ENCODE measurements around the gene PINLYP.
"Not testable (repeated sequence)": the region's sequence is repeated elsewhere in the genome, so short reads cannot be mapped to it uniquely, and the experiment has no call there.

The PINLYP gene

DNA sequence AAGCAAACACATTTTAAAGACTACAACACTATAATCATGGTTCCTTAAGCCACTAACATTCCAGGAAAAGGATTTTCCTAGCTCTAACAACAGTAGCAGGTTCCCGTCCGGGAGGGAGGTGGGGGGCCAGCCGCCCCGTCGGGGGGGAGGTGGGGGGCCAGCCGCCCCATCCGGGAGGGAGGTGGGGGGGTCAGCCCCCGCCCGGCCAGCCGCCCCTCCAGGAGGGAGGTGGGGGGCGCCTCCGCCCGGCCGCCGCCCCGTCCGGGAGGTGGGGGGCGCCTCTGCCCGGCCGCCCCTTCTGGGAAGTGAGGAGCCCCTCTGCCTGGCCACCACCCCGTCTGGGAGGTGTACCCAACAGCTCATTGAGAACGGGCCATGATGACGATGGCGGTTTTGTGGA, 27.7 kb upstream of the PINLYP start:
- DNase-seq: not testable (repeated sequence)

DNA sequence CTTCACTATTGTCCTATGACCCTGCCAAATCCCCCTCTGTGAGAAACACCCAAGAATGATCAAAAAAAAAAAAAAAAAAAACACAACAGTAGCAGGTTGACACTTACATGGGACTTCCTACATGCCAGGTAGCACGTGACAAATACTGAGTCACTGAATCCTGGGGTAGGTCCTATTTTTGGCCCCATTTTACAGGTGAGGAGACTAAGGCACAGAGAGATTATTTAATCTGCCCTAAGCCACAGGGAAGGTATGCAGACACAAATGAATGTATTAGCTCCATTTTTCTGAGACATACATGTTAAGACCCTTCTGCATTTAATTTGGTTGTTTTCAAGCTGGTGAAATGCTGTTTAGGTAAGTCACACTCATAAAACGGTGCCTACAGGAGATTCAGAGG, 26.9 kb upstream of the PINLYP start:
- DNase-seq: no peak

DNA sequence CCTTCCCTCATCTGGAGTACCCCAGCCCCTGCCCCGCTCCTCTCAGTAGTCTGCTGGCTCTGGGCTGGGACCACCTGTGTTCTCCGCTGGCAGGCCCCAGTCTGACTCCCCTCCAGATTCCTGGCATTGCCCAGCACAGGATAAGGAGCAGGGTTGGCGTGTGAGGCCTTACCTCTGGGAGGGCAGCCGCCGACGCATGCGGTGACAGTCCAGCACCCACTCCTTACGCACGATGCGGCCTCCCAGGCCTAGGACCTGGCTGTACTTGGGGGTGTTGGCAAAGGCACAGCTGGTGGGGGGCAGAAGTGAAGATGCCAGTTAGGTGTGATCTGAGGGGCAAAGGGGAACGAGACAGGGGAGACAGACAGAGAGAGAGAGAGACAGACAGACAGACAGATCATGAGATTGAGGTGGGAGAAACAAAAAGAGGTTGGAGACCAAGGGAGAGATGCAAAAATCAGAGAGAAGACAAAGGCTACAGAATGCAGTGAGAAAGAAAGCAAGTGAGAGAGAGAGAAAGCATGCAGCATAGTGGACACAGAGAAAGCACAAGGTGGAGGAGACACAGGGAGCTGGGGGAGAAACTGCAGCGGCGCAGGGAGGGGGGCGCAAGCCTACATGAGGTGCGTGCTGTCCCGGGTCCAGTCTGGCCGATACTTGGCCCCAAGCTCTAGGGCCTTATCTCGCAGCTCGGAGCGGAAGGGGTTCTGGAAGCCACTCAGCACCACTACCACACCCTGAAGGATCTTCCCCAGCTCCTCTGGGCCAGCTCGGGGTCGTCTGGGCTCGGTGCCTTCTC, 24.0 kb upstream of the PINLYP start:
- DNase-seq: no peak

DNA sequence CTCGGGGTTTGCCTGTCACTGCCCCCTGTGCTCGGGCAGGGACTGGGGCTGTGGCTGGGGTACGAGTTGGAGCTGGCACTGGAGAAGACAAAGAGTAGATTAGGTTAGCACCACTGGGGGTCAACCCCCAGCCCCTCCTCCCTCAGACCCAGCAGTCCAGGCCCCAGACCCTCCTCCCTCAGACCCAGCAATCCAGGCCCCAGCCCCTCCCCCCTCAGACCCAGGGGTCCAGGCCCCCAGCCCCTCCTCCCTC, 23.5 kb upstream of the PINLYP start:
- no peak for DNase-seq

DNA sequence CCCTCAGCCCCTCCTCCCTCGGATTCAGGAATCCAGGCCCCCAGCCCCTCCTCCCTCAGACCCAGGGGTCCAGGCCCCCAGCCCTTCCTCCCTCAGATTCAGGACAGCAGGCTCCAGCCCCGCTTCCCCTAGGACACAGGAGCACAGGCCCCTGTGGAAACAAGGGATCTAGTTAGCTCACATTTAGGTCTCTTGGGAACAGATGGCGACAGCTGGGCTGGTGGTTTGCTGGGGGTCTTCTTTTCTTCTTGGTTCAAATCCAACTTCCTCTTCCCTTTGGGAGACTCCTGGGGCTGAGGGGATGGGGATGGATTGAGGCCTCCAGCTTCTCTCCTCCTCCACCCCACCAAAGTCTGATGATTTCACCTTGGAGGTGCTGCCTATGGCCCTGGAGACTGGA, 23.0 kb upstream of the PINLYP start:
- no peak for DNase-seq

DNA sequence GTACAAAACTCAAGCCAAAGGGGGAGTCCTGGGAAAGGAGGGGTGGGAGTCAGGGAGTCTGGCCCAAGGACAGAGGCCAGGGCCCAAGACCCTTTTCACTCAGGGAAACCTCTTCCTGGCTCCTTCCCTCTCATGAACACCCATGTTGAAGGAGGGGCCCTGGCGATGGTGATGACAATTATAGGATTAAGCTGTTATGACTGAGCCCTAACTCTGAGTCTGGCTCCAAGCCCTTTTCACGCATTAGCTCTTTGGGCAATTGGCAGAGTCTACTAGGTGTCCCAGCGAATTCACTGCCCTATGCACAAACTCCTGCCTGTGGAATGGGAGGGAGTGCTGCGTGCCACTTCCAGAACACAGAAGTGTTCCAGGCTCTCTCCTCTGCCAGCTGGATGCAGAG, 21.9 kb upstream of the PINLYP start:
- no peak for DNase-seq

DNA sequence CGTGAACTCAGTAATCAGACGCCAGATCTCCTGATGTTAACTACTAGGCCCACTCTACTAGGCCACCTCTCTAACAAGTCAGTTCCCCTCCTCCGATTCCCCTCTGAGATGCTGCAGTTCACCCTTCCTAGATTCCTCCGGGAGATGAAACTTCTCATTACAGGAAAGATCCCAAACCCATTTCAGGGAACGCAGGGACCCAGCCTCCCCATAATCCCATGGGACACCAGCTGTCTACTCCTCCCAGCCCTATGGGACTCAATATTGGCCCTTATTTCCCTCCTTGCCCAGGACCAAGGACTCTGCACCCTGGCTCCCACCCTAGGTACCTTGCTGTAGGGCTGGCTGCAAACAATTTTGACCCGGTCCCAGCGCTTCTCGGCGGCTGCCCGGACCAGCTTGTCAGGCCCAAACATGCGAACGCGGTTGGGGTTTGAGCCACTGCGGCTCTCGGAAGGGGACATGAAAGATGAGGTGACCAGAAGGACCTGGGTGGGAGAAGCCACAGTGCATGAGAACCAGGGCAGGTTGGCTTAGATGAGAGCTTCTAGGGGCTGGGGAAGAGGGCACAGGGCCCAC, 21.2 kb upstream of the PINLYP start:
- DNase-seq: no peak

DNA sequence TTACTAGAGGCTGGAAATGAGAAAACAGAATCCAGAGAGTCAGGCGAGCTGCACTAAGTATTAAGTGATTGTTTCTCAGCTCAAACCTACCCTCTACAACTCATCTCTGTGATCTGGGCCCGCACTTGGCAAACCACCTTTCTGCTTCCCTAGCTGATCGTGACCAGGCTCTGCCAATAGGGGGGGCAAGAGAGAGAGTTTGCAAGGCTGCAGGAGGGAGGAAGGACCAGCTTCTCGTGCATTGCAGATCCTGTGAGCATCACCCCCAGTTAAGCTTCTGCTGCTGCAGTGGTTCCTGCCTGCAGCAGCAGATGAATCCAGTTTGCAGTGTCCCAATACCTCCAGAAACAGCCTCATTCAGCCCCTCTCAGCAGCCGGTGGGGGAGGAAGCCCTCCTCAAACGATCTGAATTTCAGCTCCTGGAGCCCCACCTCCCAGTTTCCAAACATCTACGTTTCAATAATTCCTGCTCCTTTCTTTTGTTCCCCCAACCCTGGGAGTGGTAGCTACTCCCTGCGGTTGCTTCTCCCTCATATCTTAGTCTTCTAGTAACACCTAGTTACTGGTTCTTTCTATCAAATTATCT, 20.3 kb upstream of the PINLYP start:
- peak; percentile 29 for DNase-seq

DNA sequence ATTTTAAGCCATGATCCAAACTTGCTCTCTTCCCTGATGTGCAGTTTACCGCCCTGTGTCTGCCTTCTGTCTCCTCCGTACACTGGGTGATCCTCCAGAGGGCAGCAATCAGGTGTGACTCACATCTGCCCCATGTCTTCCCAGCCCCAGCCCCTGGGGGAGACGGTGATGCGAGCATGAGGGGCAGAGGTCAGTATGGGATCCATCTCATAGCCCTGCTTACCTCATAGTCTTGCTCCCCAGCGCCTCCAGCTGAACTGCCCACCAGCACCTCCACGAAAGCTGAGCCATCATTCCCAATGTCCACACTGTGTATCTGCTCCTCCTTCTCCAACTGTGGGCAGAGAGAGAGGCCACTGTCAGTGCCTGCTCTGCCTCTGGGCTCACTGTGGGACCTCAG, 14.9 kb upstream of the PINLYP start:
- DNase-seq: no peak

DNA sequence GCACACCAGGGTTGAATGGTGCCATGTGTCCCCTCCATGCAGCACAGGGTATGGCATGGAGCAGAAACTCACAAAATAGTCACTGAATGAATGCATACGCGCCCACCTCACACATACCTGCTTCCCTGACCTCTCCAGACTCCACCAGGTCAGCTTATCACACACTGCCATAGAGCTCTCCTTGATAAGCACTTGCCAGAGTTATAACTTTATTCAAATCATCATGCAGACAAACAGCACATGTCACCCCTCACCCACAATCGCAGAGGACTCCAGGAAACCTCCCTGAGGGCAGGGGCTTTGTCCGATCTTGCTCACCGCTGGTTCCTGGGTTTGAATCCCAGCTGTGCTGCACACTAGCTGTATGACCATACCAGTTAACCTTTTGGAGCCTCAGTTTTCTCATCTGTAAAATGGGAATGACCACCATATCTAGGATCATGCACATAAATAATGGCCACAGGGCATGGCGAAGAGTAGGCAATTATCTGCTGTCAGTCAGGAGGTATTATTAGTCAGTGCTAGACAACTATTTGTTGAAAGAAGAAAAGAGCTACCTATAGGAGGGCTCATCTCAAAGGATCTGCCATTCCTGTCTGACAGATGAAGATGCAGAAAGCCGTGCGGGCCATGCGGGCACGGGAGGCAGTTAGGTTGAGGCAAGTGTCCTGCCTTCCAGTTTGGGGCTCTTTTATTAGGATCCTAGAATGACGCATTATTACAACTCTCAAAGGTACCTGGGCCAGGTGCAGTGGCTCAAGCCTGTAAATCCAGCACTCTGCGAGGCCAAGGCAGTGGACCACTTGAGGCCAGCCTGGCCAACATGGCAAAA, 14.2 kb upstream of the PINLYP start:
- DNase-seq: no peak

DNA sequence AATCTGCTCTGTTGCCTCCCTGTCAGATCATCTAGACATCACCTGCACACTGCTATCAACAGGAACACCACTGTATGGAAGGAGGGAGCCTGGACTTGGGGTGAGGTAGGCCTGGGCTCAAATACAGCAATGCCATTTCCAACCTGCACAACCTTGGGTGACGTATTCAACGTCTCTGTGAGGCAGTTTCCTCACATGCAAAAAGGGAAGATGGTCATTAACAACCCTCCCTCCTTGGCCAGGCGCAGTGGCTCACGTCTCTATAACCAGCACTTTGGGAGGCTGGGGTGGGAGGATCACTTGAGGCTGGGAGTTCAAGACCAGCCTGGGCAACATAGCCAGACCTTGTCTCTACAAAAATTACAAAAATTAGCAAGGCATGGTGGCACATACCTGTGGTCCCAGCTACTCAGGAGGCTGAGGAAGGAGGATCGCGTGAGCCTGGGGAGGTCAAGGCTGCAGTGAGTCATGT, 13.3 kb upstream of the PINLYP start:
- DNase-seq: no peak

DNA sequence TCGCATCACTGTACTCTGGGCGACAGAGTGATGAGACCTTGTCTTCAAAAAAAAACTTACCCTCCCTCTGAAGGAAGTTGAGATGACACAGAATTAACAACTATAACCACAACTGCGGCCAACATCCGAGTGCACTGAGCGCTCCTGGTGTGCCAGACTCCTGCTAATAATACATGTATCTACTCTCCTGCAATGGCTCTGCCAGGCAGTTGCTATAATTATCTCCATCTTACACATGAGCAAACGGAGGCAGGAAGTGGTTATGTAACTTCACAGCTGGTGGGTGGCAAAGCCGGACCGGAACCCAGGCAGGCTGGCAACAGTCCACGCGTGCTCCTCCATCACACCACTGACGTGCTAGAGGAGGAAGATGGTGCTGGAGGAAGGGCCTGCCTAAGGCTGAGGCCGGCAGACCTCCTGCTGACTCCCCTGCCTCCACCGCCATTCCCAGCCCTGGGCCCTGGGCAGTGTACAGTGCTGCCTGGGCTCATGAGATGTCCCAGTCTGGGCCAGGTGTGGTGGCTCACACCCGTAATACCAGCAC, 12.8 kb upstream of the PINLYP start:
- no peak for DNase-seq

DNA sequence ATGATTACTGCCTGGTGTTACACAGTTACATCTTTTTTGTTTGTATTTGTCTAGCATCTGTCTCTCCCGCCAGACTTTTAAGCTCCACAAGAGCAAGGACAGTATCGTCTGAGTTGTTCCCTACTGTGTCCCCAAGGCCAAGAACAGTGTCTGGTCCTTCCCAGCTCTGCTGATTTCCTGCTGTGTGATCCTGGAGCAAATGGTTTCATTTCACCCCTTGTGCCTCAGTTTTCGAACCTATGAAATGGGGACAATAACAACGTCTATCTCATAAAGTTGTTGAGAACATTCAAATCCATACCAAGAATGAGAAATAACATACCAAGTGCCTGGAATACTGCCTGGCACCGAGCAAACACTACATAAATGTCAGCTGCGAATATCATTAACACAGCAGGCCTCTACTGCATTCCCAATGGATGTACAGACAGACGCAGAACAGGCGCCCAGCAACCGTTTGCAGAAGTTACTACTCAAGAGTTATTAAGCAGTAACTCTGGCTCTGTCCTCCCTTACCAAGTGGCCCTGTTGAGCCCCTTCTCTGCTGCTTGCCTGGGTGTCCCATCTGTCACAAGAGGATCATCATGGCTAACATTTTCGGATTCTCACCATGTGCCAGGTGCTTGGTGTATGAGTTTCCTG, 11.7 kb upstream of the PINLYP start:
- DNase-seq: no peak

DNA sequence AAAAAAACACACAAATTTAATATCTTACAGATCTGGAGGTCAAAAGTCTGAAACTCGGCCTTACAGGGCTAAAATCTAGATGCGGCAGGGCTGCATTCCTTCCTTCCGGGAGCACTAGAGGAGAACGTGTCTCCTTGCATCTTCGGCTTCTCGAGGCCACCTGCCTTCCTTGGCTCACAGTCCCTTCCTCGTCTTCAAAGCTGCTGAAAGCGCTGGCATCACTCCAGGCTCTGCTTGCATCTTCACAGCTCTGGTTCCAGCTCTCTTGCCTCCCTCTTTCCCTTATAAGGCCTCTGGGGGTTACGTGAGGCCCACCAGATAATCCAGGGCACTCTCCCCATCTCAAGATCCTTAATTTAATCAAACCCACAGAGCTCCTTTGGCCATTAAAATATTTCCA, 10.8 kb upstream of the PINLYP start:
- no peak for DNase-seq

DNA sequence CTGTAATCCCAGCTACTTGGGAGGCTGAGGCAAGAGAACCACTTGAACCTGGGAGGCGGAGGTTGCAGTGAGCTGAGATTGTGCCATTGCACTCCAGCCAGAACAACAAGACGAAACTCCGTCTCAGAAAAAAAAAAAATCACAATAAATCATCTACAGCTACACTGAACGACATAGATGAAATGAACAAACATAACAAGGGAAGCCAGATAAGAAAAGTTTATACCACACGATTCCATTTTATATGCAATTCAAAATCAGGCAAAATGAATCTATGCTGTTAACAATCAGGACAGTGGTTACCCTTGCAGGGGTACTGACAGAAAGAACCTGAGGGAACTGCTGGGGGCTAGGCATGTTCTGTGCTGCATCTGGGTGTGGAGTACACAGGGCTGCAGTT, 5.9 kb upstream of the PINLYP start:
- no peak for DNase-seq

DNA sequence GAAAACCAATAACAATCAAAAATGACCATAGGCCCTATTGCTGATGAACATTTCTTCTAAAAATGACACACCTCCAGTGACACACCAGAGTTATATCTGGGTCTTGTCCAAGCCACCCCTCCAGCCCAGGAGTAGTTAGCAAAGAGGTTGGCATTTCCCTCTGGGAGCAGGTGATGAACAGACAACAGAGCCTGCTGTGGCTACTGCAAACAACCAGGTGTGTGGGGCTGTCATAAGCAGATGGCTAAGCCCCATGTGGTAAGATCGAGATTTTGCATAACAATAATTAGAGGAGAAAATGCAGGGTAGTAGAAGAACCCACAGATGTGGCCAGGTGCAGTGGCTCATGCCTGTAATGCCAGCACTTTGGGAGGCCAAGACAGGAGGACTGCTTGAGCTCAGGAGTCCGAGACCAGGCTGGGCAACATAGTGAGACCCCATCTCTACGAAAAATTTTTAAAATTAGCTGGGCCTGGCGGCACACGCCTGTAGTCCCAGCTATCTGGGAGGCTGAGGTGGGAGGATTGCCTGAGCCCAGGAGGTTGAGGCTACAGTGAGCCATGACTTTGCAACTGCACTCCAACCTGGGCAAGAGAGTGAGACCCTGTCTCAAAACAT, 5.3 kb upstream of the PINLYP start:
- no peak for DNase-seq

DNA sequence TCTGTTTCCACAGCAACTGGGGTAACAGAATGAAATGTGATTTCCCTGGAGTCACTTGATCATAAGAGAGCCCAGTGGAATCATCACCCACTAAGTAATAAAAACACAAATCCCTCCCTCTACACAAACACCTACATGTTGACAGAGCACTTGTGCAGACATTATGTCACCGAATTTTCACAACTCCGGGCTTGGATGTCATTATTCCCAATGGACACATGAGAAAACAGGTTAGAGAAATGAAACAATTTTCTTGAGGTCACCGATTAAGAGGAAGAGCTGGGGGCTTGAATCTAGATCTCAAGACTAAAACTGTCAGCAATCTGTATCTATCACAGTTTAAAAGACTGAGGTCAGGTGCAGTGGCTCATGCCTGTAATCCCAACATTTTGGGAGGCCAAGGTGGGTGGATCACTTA, 3.4 kb upstream of the PINLYP start:
- no peak for DNase-seq

DNA sequence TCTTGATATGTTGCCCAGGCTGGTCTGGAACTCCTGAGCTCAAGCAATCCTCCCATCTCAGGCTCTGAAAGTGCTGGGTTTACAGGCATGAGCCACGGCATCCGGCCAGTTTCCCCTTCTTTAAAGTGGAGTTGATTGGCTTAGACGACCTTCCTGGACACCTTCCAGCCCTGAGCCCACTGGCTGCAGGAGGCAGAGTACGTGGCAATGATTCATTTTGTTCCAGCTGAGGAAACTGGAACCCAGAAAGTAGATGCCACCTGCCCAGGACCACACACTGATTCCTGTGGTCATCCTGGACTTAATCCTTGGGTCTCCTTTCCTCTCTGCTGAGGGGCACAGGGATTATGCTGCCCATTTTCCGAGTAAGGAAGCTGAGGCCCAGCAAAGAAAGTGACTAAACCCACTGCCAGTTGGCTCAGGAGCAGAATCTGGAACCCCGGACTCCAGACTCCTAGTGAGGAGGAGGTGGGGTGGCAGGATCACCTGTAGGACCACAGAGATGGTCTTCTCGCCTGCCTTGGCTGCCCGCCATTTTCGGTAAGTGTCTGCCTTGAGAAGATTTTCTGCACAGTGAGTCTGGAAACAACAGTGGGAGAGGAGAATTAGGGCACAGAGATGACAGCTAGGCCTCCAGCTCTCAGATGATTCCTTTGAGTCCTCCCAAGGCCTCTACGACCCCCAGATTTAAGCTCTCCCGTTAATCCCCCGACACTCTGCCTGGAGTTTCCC, 1.0 kb upstream of the PINLYP start:
- no peak for DNase-seq

DNA sequence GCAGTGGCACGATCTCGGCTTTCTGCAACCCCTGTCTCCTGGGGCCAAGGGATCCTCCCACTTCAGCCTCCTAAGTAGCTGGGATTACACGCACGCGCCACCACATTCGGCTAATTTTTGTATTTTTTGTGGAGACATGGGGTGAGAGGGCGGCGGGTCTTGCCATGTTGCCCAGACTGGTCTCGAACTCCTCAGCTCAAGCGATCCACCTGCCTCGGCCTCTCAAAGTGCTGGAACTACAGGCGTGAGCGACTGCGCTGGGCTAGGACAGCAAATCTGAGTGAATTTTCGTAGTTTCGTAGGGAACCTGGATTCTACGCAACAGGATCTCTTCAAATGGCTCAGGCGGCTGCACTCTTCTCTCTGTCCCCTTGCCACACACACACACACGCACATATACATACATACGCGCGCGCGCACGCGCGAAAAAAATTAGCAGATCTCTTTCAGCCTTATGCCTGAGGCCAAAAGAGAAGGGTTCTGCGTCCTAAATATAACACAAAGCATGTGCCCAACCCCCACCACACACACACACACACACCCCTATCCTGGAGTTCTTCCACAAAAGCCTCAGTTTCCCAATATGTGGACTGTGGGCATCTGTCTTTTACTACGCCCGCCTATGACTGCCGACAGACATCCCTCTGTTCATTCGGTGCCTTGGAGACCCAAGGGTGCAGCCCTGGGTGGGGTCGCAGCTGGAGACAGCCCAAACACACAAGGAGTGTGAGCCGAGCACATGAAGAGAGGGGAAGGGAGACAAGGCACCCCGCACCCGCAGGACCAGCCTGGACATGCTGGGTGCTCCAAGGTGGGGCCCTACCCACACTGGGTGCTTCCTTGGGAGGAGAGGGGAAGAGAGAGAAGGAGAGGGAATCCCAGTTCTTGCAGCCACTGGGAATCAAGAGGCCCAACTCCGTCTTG, 616 bp downstream of the PINLYP start:
- DNase-seq: no peak

DNA sequence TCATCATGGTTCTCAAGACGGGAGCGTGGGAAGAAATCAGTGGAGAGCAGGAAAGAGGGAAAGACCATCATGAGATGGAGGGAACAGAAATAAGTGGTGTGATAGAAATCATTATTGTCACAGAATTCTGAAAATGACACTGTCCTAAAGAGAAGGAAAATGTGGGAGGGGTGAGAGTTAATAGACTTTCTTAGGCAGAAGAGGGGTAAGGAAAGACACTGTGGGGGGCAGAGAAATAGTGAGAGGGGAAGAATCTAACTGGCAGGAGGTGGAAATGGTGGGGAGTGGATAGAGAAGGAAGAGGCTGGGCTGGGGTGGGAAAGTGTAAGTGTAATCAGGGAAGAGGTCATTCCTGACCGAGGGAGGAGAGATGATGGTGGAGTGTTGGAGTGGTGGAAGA, 3.2 kb downstream of the PINLYP start:
- no peak for DNase-seq
